AG09309 (cell line): ENCODE data around the gene CACNG4.

ENCODE experiments used
- DNase-seq: peaks from one replicate; pipeline ENCODE4 v3.0.0-alpha.2; 2010; ENCODE audit warnings: low read depth
- H3K4me3 ChIP-seq: 2 replicates; pipeline ENCODE4 v1.5.1; 2011; ENCODE audit warnings: mild to moderate bottlenecking, low read depth, low read length, moderate library complexity; ENCODE audit not compliant: control insufficient read depth
- TF ChIP-seq, protein P1 (sequence below): IDR thresholded peaks from 2 replicates; pipeline ENCODE4 v1.5.1; 2011; ENCODE audit warnings: mild to moderate bottlenecking, low read depth, low read length, inconsistent platforms; ENCODE audit not compliant: insufficient read depth, control insufficient read depth; ENCODE audit errors: missing control alignments

Gene CACNG4

DNA sequence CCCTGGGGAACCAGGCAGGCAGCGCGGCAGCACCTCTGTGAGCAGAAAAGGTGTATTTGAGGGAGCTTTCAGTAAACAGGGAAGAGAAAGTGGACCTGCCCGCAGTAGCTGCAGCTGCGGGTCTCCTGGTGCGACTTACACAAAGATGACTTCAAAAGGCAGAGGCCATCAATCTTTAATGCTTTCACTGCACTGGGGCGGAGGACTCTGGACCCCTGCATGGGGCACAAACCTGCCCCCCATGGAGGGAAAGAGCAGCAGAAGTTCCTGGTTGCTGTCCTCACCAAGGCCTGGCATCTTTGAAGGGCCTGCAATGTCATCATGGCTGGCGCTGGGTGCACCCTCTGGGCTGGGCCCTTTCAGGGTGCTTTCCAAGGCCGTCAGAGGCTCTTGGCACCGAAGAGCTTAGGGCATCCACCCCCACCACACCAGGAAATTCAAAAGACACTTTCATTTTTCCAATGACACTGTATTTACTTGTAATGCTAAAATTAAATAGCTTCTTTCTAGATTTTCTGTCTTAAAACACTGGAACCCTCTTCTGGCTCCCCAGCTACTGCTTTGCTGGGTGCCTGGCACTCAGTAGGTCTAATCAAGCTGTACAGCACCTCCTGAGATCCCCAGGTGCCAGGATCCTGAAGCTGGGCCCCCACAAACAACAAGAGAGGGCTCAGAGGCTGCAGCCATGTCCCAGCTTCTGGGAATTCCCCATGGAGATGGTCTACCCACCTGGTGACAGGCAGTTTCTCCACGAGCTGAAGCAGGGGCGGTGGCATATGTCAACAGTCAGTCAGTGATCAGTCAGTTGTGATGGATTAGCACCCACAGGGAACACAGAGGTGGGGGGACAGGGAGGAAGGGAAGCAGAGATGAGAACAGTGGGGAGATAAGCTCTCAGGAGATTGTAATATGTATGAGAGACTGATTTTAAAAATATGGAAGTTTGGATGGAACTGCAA lies 77.7 kb downstream of the CACNG4 start:
- H3K4me3 ChIP-seq = no peak overlapping the region
- no peak for DNase-seq
- TF ChIP-seq, protein P1, sequence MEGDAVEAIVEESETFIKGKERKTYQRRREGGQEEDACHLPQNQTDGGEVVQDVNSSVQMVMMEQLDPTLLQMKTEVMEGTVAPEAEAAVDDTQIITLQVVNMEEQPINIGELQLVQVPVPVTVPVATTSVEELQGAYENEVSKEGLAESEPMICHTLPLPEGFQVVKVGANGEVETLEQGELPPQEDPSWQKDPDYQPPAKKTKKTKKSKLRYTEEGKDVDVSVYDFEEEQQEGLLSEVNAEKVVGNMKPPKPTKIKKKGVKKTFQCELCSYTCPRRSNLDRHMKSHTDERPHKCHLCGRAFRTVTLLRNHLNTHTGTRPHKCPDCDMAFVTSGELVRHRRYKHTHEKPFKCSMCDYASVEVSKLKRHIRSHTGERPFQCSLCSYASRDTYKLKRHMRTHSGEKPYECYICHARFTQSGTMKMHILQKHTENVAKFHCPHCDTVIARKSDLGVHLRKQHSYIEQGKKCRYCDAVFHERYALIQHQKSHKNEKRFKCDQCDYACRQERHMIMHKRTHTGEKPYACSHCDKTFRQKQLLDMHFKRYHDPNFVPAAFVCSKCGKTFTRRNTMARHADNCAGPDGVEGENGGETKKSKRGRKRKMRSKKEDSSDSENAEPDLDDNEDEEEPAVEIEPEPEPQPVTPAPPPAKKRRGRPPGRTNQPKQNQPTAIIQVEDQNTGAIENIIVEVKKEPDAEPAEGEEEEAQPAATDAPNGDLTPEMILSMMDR = no peak

DNA sequence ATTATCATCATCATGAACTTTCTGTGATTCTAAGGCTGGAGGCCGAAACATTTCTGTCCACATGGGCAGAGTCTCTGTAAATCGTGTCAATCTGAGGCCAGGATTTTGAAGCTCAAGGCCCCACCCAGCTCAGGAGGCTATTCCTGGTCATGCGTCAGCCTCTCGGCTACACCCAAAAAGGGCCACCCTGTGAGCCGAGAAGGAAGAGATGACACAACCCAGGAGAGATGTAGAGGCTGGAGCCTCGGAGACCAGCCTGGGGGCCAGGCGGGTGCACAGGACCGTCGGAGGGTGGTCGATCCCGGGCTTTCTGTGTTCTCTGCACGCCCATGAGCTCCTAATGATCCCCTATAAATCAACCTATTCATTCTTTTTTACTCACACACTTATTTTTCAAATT lies 78.8 kb downstream of the CACNG4 start:
- H3K4me3 ChIP-seq = no peak overlapping the region
- TF ChIP-seq, protein P1 = no peak
- no peak for DNase-seq

DNA sequence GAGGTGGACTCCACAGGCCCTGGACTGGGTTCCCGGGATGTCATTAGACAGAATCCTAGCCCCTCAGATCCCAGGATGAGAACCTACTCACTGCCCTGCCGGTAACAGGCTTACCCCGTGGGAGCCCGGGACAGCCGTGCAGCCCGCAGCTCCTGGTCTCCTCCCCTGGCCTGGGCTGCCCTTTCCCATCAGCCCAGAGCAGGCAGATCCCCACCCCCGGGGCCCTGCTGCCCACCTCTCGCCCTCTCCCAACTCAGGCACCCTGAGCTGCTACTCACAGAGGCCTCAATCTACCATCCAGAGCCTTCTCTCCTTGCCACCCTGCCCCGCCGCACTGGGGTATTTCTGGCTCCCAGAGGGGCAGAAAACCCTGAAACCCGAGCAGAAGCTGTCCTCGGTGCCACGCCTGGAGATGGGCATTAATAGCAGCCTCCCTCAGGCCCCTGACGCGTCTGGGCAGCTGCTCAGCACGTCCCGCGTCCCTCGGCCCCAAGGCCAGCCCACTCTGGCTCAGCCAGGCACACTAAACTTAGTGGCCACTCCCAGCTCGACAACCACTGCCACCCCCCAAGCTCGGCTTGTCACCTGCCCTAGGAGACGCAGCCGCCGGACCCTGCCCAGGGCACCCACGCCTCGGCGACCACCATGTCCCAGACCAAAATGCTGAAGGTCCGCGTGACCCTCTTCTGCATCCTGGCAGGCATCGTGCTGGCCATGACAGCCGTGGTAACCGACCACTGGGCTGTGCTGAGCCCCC lies 79.7 kb downstream of the CACNG4 start, which contains the start of gene CACNG1:
TSS of gene CACNG1 (plus strand) at position 539 of the 757 bp plus-strand sequence. CDS start at position 646, 107 bp downstream.
- H3K4me3 ChIP-seq = no peak within 1 kb of the TSS

DNA sequence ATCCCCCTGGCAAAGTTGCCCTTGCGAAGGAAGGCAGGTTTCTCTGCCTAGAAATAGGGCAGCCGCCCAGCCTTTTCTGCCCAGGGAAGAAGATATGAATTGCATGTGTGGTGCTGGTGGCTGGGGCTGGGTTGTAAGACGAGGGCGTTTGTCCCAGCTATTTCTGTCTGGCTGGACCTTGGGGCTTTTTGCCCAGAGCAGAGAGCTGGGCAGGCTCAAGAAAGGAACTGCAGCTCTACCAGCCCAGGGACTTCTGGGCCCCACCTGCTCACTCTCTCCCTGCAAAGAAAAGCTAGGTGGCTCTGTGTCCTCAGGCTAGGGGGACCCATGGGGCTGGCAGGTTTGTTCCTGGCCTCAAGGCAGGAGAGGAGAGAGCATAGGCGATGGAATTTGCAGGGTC lies 80.4 kb downstream of the CACNG4 start:
- TF ChIP-seq, protein P1 = no peak
- DNase-seq = no peak
- H3K4me3 ChIP-seq = no peak overlapping the region

More for the DNA sequence above, 79.7 kb downstream of the CACNG4 start, which contains the start of gene CACNG1:
- DNase-seq = no peak
- TF ChIP-seq, protein P1 = no peak

DNA sequence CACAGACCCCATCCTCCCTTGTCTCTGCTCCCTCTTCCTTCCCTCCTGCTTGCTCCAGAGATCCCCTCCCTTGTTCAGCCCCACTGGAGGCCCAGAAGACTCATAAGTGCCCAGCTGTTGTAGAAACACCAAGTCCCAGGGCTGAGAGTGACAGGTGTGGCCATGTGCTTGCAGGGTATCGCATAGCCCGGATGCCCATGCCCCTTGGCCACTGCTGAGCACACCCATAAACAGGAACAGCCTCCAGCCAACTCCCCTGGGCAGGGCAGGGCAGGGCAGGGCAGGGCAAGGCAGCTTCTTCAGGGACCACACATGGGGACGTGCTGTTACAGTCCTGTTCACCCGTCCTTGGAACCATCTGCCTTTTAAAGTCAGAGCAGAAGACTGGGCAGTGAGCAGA lies 81.9 kb downstream of the CACNG4 start:
- no peak for DNase-seq
- TF ChIP-seq, protein P1 = no peak
- no peak overlapping the region for H3K4me3 ChIP-seq

DNA sequence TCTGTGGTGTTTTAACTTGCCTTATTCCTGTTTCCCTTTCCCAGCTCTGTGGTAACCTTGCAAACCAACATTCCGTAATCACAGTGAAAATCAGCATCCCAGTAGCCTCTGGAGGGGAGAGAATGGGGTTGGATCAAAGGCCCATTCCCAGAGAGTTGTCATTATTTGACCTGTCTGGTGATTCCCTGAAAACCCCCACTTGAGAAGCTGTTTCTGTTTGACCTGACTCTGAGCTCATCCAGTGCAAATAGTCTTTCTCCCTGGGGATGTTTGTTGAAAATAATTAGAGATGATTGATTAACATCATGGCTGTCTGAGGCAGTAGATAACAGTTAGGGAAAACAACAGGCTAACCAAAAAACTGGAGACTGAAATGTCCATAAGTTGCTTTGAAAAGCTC lies 82.9 kb downstream of the CACNG4 start:
- no peak for DNase-seq
- TF ChIP-seq, protein P1 = no peak
- H3K4me3 ChIP-seq = no peak overlapping the region
